Smooth muscle cell (in vitro differentiated cells): ENCODE measurements around the gene FADS6. TPM values are rescaled to one million over a fixed set of nuclear protein-coding genes. Genes with fewer than 3 reads are reported as not detected.

Experiments used
- DNase-seq: peaks from one replicate; lab custom pipeline; 2025; ENCODE audit not compliant: unreplicated experiment; lab: John Stamatoyannopoulos, UW
- H2AFZ ChIP-seq: fragments of 200-600 bp; sonication (generic); 2 replicates; pipeline ENCODE4 v1.6.0; 2016; ENCODE audit warnings: antibody characterized with exemption, low read depth, mild to moderate bottlenecking
- H3F3A ChIP-seq: fragments of 200-600 bp; sonication (generic); 2 replicates; pipeline ENCODE4 v1.6.0; 2017; ENCODE audit warnings: antibody characterized with exemption, low read depth
- H3K27ac ChIP-seq: fragments of 200-600 bp; sonication (generic); 2 replicates; pipeline ENCODE4 v1.5.1; 2016; ENCODE audit warnings: low read depth, mild to moderate bottlenecking
- H3K27me3 ChIP-seq: fragments of 200-600 bp; sonication (generic); 2 replicates; pipeline ENCODE4 v1.6.1; 2016; ENCODE audit warnings: low read depth, mild to moderate bottlenecking
- H3K36me3 ChIP-seq: fragments of 200-600 bp; sonication (generic); 2 replicates; pipeline ENCODE4 v1.5.1; 2016; ENCODE audit warnings: low read depth
- H3K4me1 ChIP-seq: fragments of 200-600 bp; sonication (generic); 2 replicates; pipeline ENCODE4 v1.5.1; 2016; ENCODE audit warnings: low read depth
- H3K4me2 ChIP-seq: fragments of 200-600 bp; sonication (generic); 2 replicates; pipeline ENCODE4 v1.6.0; 2016; ENCODE audit warnings: mild to moderate bottlenecking
- H3K4me3 ChIP-seq: fragments of 200-600 bp; sonication (generic); 2 replicates; pipeline ENCODE4 v1.5.1; 2016; ENCODE audit warnings: mild to moderate bottlenecking
- H3K79me2 ChIP-seq: fragments of 200-600 bp; sonication (generic); 2 replicates; pipeline ENCODE4 v1.6.0; 2016; ENCODE audit warnings: low read depth, mild to moderate bottlenecking
- H3K9ac ChIP-seq: fragments of 200-600 bp; sonication (generic); 2 replicates; pipeline ENCODE4 v1.6.0; 2016; ENCODE audit warnings: low read depth
- H3K9me3 ChIP-seq: fragments of 200-600 bp; sonication (generic); replicated peaks from 2 replicates; pipeline ENCODE4 v1.5.1; 2016; ENCODE audit warnings: low read depth
- H4K20me1 ChIP-seq: fragments of 200-600 bp; sonication (generic); 2 replicates; pipeline ENCODE4 v1.6.0; 2016; ENCODE audit warnings: low read depth
- WGBS: methylation state at CpG from one replicate; pipeline ENCODE4 v1.1.7; 2016; ENCODE audit warnings: low lambda C conversion rate; 5-methylcytosine and 5-hydroxymethylcytosine counted together
- polyA plus RNA-seq: library from polyadenylated mRNA; unstranded; fragments of >200 nt; fragmentation: Nextera tagmentation; extraction: Ambion mirVana; gene quantifications from 2 replicates; pipeline ENCODE4 v1.2.1, GENCODE V29; 2016
- total RNA-seq: library from RNA; depleted of rRNA; stranded (reverse); fragments of >200 nt; gene quantifications from 2 replicates; pipeline ENCODE4 v1.2.3, GENCODE V29; 2014
- TF ChIP-seq, protein P1 (sequence below): fragments of 200-600 bp; sonication (generic); IDR thresholded peaks from 2 replicates; pipeline ENCODE4 v1.5.1; 2017; ENCODE audit warnings: borderline replicate concordance, mild to moderate bottlenecking, antibody characterized with exemption; ENCODE audit not compliant: insufficient read depth, poor library complexity, severe bottlenecking

The FADS6 gene
- total and polyA plus RNA-seq, 2 experiments from 2014 or later, result not detected

DNA sequence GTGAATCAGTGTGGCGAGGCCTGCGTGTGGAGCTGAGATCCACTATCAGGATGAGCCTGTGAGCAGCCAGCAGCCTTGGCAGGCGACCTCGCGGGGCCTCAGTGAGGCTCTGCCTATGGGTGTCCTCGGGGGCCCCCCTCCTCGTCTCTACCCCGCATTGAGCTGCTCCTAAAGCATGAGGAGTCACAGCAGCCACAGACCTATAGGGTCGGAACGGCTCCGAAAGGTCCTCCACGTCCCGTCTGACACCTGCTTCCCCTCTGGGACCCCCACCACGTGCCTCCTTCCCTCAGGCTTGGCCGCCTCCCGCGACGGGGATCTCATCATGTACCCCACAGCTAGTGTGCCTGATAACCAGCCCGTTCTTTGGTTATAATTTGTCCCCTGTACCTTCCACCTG, 62.6 kb downstream of the FADS6 start:
- H3F3A ChIP-seq, result no peaks in the 10 kb centered on the region
- H3K36me3 ChIP-seq, result no peaks in the 10 kb centered on the region
- H3K9me3 ChIP-seq, result no peaks in the 10 kb centered on the region
- no peak overlapping the region for H3K9ac ChIP-seq
- no peaks in the 10 kb centered on the region for H3K4me1 ChIP-seq
- no peak overlapping the region for H3K4me2 ChIP-seq
- no peak overlapping the region for H3K4me3 ChIP-seq
- H3K79me2 ChIP-seq, result no peaks in the 10 kb centered on the region
- DNase-seq, result no peak
- TF ChIP-seq, protein P1, sequence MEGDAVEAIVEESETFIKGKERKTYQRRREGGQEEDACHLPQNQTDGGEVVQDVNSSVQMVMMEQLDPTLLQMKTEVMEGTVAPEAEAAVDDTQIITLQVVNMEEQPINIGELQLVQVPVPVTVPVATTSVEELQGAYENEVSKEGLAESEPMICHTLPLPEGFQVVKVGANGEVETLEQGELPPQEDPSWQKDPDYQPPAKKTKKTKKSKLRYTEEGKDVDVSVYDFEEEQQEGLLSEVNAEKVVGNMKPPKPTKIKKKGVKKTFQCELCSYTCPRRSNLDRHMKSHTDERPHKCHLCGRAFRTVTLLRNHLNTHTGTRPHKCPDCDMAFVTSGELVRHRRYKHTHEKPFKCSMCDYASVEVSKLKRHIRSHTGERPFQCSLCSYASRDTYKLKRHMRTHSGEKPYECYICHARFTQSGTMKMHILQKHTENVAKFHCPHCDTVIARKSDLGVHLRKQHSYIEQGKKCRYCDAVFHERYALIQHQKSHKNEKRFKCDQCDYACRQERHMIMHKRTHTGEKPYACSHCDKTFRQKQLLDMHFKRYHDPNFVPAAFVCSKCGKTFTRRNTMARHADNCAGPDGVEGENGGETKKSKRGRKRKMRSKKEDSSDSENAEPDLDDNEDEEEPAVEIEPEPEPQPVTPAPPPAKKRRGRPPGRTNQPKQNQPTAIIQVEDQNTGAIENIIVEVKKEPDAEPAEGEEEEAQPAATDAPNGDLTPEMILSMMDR, result no peak
- WGBS, result 89% methylated on average over 17 of the region's 19 CpGs
- no peak overlapping the region for H2AFZ ChIP-seq
- H3K27me3 ChIP-seq, result no peaks in the 10 kb centered on the region
- peaks cover 19% of the 10 kb centered on the region for H4K20me1 ChIP-seq
- no peak overlapping the region for H3K27ac ChIP-seq

DNA sequence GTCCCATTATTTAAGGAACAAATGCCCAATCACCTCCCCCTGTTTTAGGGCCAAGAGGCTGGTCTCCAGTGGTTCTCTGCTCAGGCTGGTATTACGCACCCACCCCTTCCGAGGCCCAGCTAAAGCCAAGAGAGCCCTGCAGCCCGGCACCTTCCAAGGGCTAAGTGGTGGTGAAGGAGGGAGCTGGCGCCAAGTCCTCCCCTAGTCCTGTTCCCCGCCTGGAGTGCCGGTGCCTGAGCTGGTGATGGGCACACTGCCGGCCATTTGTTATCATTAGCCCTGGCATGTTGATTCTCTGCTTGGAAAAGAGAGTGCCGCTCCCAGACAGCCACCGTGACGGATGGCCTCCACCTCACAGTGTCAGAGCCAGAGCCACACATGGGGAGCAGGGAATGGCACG, 65.6 kb downstream of the FADS6 start:
- H3K79me2 ChIP-seq, result no peaks in the 10 kb centered on the region
- H3K27ac ChIP-seq, result no peak overlapping the region
- no peak overlapping the region for H3K4me3 ChIP-seq
- 96% methylated on average over 11 of the region's 11 CpGs for WGBS
- H4K20me1 ChIP-seq, result peaks cover 22% of the 10 kb centered on the region
- no peak for DNase-seq
- no peaks in the 10 kb centered on the region for H3F3A ChIP-seq
- H3K9me3 ChIP-seq, result no peaks in the 10 kb centered on the region
- no peaks in the 10 kb centered on the region for H3K36me3 ChIP-seq
- no peaks in the 10 kb centered on the region for H3K4me1 ChIP-seq
- no peak overlapping the region for H3K9ac ChIP-seq
- no peak overlapping the region for H2AFZ ChIP-seq
- H3K4me2 ChIP-seq, result no peak overlapping the region
- no peaks in the 10 kb centered on the region for H3K27me3 ChIP-seq
- TF ChIP-seq, protein P1, result no peak

Other genes with a start within 250 kb of the FADS6 start
- not detected in 2 replicates for gene CD300LF, start 180.7 kb downstream of the FADS6 start, total RNA-seq
- not detected in 2 replicates for gene CD300LF, start 180.7 kb downstream of the FADS6 start, polyA plus RNA-seq
- not detected in 2 replicates for gene RAB37, start 156.4 kb downstream of the FADS6 start, total RNA-seq
- 0.16 TPM in 1 of 2 replicates, not detected in the other for gene RAB37, start 156.4 kb downstream of the FADS6 start, polyA plus RNA-seq
- 12.4 and 23.2 TPM in 2 replicates for gene NHERF1, start 145.0 kb downstream of the FADS6 start, total RNA-seq
- 31.9 and 38.8 TPM in 2 replicates for gene NHERF1, start 145.0 kb downstream of the FADS6 start, polyA plus RNA-seq
- gene NAT9, start 117.3 kb downstream of the FADS6 start, total RNA-seq, result 21.4 and 23.5 TPM in 2 replicates
- gene NAT9, start 117.3 kb downstream of the FADS6 start, polyA plus RNA-seq, result 42.5 and 48.3 TPM in 2 replicates
- gene GRIN2C, start 33.7 kb downstream of the FADS6 start, total RNA-seq, result 0.13 TPM in 2 replicates
- 0.30 and 0.32 TPM in 2 replicates for gene GRIN2C, start 33.7 kb downstream of the FADS6 start, polyA plus RNA-seq
- gene FDXR, start 20.6 kb downstream of the FADS6 start, total RNA-seq, result 5.6 and 10.4 TPM in 2 replicates
- 18.7 and 22.1 TPM in 2 replicates for gene FDXR, start 20.6 kb downstream of the FADS6 start, polyA plus RNA-seq
- 0.49 TPM in 2 replicates for gene USH1G, start 29.6 kb upstream of the FADS6 start, total RNA-seq
- gene USH1G, start 29.6 kb upstream of the FADS6 start, polyA plus RNA-seq, result 0.32 and 0.58 TPM in 2 replicates
- not detected in 2 replicates for gene OTOP2, start 30.6 kb upstream of the FADS6 start, total RNA-seq
- gene OTOP2, start 30.6 kb upstream of the FADS6 start, polyA plus RNA-seq, result not detected in 2 replicates
- not detected in 2 replicates for gene OTOP3, start 42.3 kb upstream of the FADS6 start, total RNA-seq
- gene OTOP3, start 42.3 kb upstream of the FADS6 start, polyA plus RNA-seq, result not detected in 2 replicates
- gene HID1, start 79.1 kb upstream of the FADS6 start, total RNA-seq, result 6.8 and 8.8 TPM in 2 replicates
- gene HID1, start 79.1 kb upstream of the FADS6 start, polyA plus RNA-seq, result 3.3 and 22.0 TPM in 2 replicates
- 35.9 and 40.7 TPM in 2 replicates for gene CDR2L, start 94.0 kb upstream of the FADS6 start, total RNA-seq
- 37.8 and 39.9 TPM in 2 replicates for gene CDR2L, start 94.0 kb upstream of the FADS6 start, polyA plus RNA-seq
- 36.8 and 75.6 TPM in 2 replicates for gene MRPL58, start 119.0 kb upstream of the FADS6 start, total RNA-seq
- 36.2 and 41.4 TPM in 2 replicates for gene MRPL58, start 119.0 kb upstream of the FADS6 start, polyA plus RNA-seq
- gene ATP5PD, start 153.3 kb upstream of the FADS6 start, total RNA-seq, result 233 and 309 TPM in 2 replicates
- gene ATP5PD, start 153.3 kb upstream of the FADS6 start, polyA plus RNA-seq, result 318 and 321 TPM in 2 replicates
- gene KCTD2, start 153.6 kb upstream of the FADS6 start, total RNA-seq, result 18.2 and 27.3 TPM in 2 replicates
- gene KCTD2, start 153.6 kb upstream of the FADS6 start, polyA plus RNA-seq, result 11.1 and 12.7 TPM in 2 replicates
- gene SLC16A5, start 194.3 kb upstream of the FADS6 start, total RNA-seq, result 11.1 and 17.1 TPM in 2 replicates
- gene SLC16A5, start 194.3 kb upstream of the FADS6 start, polyA plus RNA-seq, result 19.5 and 22.0 TPM in 2 replicates
- 3.0 and 6.8 TPM in 2 replicates for gene ARMC7, start 216.3 kb upstream of the FADS6 start, total RNA-seq
- 1.8 and 3.5 TPM in 2 replicates for gene ARMC7, start 216.3 kb upstream of the FADS6 start, polyA plus RNA-seq
- 25.8 and 39.9 TPM in 2 replicates for gene NT5C, start 238.1 kb upstream of the FADS6 start, total RNA-seq
- gene NT5C, start 238.1 kb upstream of the FADS6 start, polyA plus RNA-seq, result 46.8 and 53.5 TPM in 2 replicates